Measurements from ENCODE around the gene SLC2A5. TPM values are rescaled to one million over a fixed set of nuclear protein-coding genes. Genes with fewer than 3 reads are reported as not detected.
A peak's percentile ranks its signal among the peaks of the same experiment; 100 is the strongest.

The SLC2A5 gene
- total and polyA plus RNA-seq, 10 donors: 2.9 to 23.6 (median 6.9) TPM

GRCh38 chr1:8988618-8988967 lies 80.8 kb downstream of the SLC2A5 start:
- intact Hi-C loops (cut with DNase I; ENCODE audit: low total_unique reads): no loop called here
- TF ChIP-seq CTCF (IDR thresholded peaks at IDR 0.05 in 8 of 11, conservative IDR thresholded peaks at IDR 0.05 in 3 of 11): no peak
- no peak for TF ChIP-seq POLR2A (IDR thresholded peaks at IDR 0.05)
- no peak for TF ChIP-seq POLR2AphosphoS5 (IDR thresholded peaks at IDR 0.05)
- Histone ChIP-seq H3K4me3 (peak overlapping the region in 1 of 8 donors; percentile 41), H3K27me3 (replicated peaks in 1 of 7) (no peaks in the 10 kb centered on the region), H3K4me1 (peaks cover 0 to 38% (median 30%) of the 10 kb centered on the region in 6 donors), H3K36me3 (no peaks in the 10 kb centered on the region), H3K27ac (peak overlapping the region in 3 of 8 donors; percentile 61 to 65 (median 63)), H3K9me3 (no peaks in the 10 kb centered on the region)
- WGBS, 5 donors: 71 to 81% (median 77%) methylated on average over 12 to 13 of the region's 13 CpGs
- DNase-seq: peak; percentile 51

- 22 to 29% (median 24%) methylated on average over 9 of the region's 9 CpGs for WGBS, 5 donors
These were observed 81.4 kb downstream of the SLC2A5 start for GRCh38 chr1:8987881-8988617.

GRCh38 chr1:8986814-8987190 lies 82.6 kb downstream of the SLC2A5 start:
- H3K27me3 ChIP-seq (replicated peaks in 1 of 7): no peaks in the 10 kb centered on the region
- H3K9me3 ChIP-seq: no peaks in the 10 kb centered on the region
- intact Hi-C loops (cut with DNase I; ENCODE audit: low total_unique reads): loop anchor here (2.0 kb wide), 1 partner anchor 68 kb away; no protein-coding TSS in a partner anchor
- H3K4me1 ChIP-seq: peaks cover 0 to 38% (median 30%) of the 10 kb centered on the region in 6 donors
- no peak overlapping the region for H3K4me3 ChIP-seq
- WGBS, 5 donors: 37 to 57% (median 42%) methylated on average over 10 of the region's 10 CpGs
- no peaks in the 10 kb centered on the region for H3K36me3 ChIP-seq
- no peak for TF ChIP-seq POLR2AphosphoS5 (IDR thresholded peaks at IDR 0.05)
- TF ChIP-seq CTCF (IDR thresholded peaks at IDR 0.05 in 8 of 11, conservative IDR thresholded peaks at IDR 0.05 in 3 of 11): no peak
- TF ChIP-seq POLR2A (IDR thresholded peaks at IDR 0.05): no peak
- peak; percentile 65 for DNase-seq
- peak overlapping the region in 4 of 8 donors; percentile 31 to 65 (median 60) for H3K27ac ChIP-seq

More at GRCh38 chr1:8987881-8988617, 81.4 kb downstream of the SLC2A5 start:
- H3K4me1 ChIP-seq: peaks cover 0 to 38% (median 30%) of the 10 kb centered on the region in 6 donors
- intact Hi-C loops (cut with DNase I; ENCODE audit: low total_unique reads): loop anchor here (2.0 kb wide), 1 partner anchor 69 kb away; no protein-coding TSS in a partner anchor
- no peaks in the 10 kb centered on the region for H3K9me3 ChIP-seq
- H3K36me3 ChIP-seq: no peaks in the 10 kb centered on the region
- no peaks in the 10 kb centered on the region for H3K27me3 ChIP-seq (replicated peaks in 1 of 7)
- DNase-seq: peak; percentile 90
- peak overlapping the region in 4 of 8 donors; percentile 61 to 65 (median 62) for H3K27ac ChIP-seq
- peak overlapping the region in 1 of 8 donors; percentile 41 for H3K4me3 ChIP-seq
- TF ChIP-seq POLR2AphosphoS5 (IDR thresholded peaks at IDR 0.05) (no peak), CTCF (IDR thresholded peaks at IDR 0.05 in 8 of 11, conservative IDR thresholded peaks at IDR 0.05 in 3 of 11) (peak; percentile 78 to 95 (median 91))

Measured in spleen (tissue), 11 donors.